GM21390 (cell line): Measurements from ENCODE around the gene ATP4B.
"Not testable (repeated sequence)": the region's sequence is repeated elsewhere in the genome, so short reads cannot be mapped to it uniquely, and the experiment has no call there.

ENCODE experiments used
- ATAC-seq: cut with Tn5 transposase; IDR thresholded peaks from one replicate; pipeline ENCODE4 v1.9.1; 2021; ENCODE audit not compliant: unreplicated experiment

The ATP4B gene

GRCh38 chr13:113627136-113627535 is 30.9 kb downstream of the ATP4B start:
- no peak for ATAC-seq

- no peak for ATAC-seq
Observed at GRCh38 chr13:113625965-113626721, 31.9 kb downstream of the ATP4B start.

GRCh38 chr13:113624640-113625304 is 33.2 kb downstream of the ATP4B start:
- not testable (repeated sequence) for ATAC-seq

GRCh38 chr13:113624235-113624587 is 33.8 kb downstream of the ATP4B start:
- ATAC-seq, result no peak

- no peak for ATAC-seq
Observed at GRCh38 chr13:113623491-113624234, 34.3 kb downstream of the ATP4B start.

GRCh38 chr13:113622791-113623490 is 35.1 kb downstream of the ATP4B start:
- no peak for ATAC-seq

GRCh38 chr13:113621986-113622550 is 35.9 kb downstream of the ATP4B start:
- ATAC-seq, result not testable (repeated sequence)

- not testable (repeated sequence) for ATAC-seq
Observed at GRCh38 chr13:113621498-113621897, 36.5 kb downstream of the ATP4B start.

GRCh38 chr13:113621046-113621445 is 37.0 kb downstream of the ATP4B start:
- ATAC-seq, result no peak

GRCh38 chr13:113620036-113620796 is 37.8 kb downstream of the ATP4B start:
- no peak for ATAC-seq

- ATAC-seq, result no peak
Observed at GRCh38 chr13:113618455-113618854, 39.5 kb downstream of the ATP4B start.

- no peak for ATAC-seq
Observed at GRCh38 chr13:113617961-113618360, 40.0 kb downstream of the ATP4B start.

- no peak for ATAC-seq
Observed at GRCh38 chr13:113616991-113617749, 40.8 kb downstream of the ATP4B start.

GRCh38 chr13:113616281-113616906 is 41.6 kb downstream of the ATP4B start:
- no peak for ATAC-seq

- ATAC-seq, result no peak
Observed at GRCh38 chr13:113613789-113614379, 44.1 kb downstream of the ATP4B start.

- ATAC-seq, result no peak
Observed at GRCh38 chr13:113612607-113613006, 45.4 kb downstream of the ATP4B start.

GRCh38 chr13:113611996-113612395 is 46.0 kb downstream of the ATP4B start:
- no peak for ATAC-seq

GRCh38 chr13:113610266-113610665 is 47.7 kb downstream of the ATP4B start:
- no peak for ATAC-seq

- ATAC-seq, result no peak
Observed at GRCh38 chr13:113609616-113610015, 48.4 kb downstream of the ATP4B start.
